Fibroblast of lung (primary cell): Measurements from ENCODE around the gene CCDC85C.

ENCODE experiments used
- CTCF ChIP-seq, 2 donors: IDR thresholded peaks in 1 of 2; conservative IDR thresholded peaks in 1 of 2; 1 replicate in 1 of 2; 2 replicates in 1 of 2; pipeline ENCODE4 v1.5.1; 2011 to 2012; ENCODE audit warnings: low read length in 2 of 2, control low read depth in 1 of 2, inconsistent platforms in 1 of 2, low read depth in 1 of 2, mild to moderate bottlenecking in 1 of 2
- EZH2 ChIP-seq: IDR thresholded peaks from 2 replicates; pipeline ENCODE4 v1.5.1; 2012; ENCODE audit warnings: low read length, control low read depth, mild to moderate bottlenecking; ENCODE audit errors: missing control alignments

- TF ChIP-seq CTCF (conservative IDR thresholded peaks at IDR 0.05 in 1 of 2, IDR thresholded peaks at IDR 0.05 in 1 of 2; ENCODE audit: low read depth in 1 of 2, low read length in 2 of 2) (no peak), EZH2 (no peak)
These were observed 24.7 kb downstream of the CCDC85C start for GRCh38 chr14:99579120-99579836.
